Astrocyte of the cerebellum (primary cell): ENCODE results near the gene PIGC.

Experiments used
- DNase-seq: peaks from one replicate; pipeline ENCODE4 v3.0.0-alpha.2; 2011; ENCODE audit warnings: low read depth
- H3K4me3 ChIP-seq: 2 replicates; pipeline ENCODE4 v1.5.1; 2011; ENCODE audit warnings: mild to moderate bottlenecking, low read depth, low read length, moderate library complexity
- in situ Hi-C: cut with HindIII; loops from 2 replicates; pipeline ENCODE4 v1.10.0; 2017; ENCODE audit warnings: low sequenced_read_pairs
- TF ChIP-seq, protein P1 (sequence below): IDR thresholded peaks from 2 replicates; pipeline ENCODE4 v1.5.1; 2012; ENCODE audit warnings: low read length, low read depth, moderate library complexity, mild to moderate bottlenecking; ENCODE audit errors: missing control alignments

PIGC gene

GRCh38 chr1:172443666-172444453, at the start of gene PIGC:
TSS of gene PIGC (minus strand) at chr1:172444069. CDS start at chr1:172442622, 1,447 bp downstream.
- TF ChIP-seq, protein P1, sequence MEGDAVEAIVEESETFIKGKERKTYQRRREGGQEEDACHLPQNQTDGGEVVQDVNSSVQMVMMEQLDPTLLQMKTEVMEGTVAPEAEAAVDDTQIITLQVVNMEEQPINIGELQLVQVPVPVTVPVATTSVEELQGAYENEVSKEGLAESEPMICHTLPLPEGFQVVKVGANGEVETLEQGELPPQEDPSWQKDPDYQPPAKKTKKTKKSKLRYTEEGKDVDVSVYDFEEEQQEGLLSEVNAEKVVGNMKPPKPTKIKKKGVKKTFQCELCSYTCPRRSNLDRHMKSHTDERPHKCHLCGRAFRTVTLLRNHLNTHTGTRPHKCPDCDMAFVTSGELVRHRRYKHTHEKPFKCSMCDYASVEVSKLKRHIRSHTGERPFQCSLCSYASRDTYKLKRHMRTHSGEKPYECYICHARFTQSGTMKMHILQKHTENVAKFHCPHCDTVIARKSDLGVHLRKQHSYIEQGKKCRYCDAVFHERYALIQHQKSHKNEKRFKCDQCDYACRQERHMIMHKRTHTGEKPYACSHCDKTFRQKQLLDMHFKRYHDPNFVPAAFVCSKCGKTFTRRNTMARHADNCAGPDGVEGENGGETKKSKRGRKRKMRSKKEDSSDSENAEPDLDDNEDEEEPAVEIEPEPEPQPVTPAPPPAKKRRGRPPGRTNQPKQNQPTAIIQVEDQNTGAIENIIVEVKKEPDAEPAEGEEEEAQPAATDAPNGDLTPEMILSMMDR: peak; percentile 95
- in situ Hi-C loops: loop anchor here (10.0 kb wide), 1 partner anchor 271 kb away; no protein-coding TSS in a partner anchor
- peak within 1 kb of the TSS; percentile 79 for H3K4me3 ChIP-seq
- peak; percentile 66 for DNase-seq

GRCh38 chr1:172492421-172492820, 48.6 kb upstream of the PIGC start:
- DNase-seq: no peak
- in situ Hi-C loops: no loop called here
- H3K4me3 ChIP-seq: no peak overlapping the region
- TF ChIP-seq, protein P1: no peak

GRCh38 chr1:172489847-172490246, 46.0 kb upstream of the PIGC start:
- in situ Hi-C loops: no loop called here
- TF ChIP-seq, protein P1: no peak
- no peak for DNase-seq
- H3K4me3 ChIP-seq: no peak overlapping the region

DNA sequence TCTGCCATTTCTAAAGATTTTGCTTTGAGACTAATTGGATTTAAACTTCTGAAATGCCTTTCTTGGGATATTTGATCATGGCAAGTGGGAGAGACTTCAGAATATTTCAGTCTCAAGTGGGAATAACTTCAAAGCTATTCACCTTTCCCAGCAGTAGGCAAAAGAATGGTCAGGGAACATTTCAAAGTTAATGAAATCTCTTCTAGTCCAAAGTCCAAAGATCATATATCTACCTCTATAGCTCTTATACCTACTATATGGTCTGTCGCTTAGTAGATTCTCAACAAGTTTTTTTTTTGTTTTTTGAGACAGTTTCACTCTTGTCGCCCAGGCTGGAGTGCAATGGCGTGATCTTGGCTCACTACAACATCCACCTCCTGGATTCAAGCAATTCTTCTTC, 44.5 kb upstream of the PIGC start:
- no peak overlapping the region for H3K4me3 ChIP-seq
- TF ChIP-seq, protein P1: no peak
- in situ Hi-C loops: no loop called here
- no peak for DNase-seq

DNA sequence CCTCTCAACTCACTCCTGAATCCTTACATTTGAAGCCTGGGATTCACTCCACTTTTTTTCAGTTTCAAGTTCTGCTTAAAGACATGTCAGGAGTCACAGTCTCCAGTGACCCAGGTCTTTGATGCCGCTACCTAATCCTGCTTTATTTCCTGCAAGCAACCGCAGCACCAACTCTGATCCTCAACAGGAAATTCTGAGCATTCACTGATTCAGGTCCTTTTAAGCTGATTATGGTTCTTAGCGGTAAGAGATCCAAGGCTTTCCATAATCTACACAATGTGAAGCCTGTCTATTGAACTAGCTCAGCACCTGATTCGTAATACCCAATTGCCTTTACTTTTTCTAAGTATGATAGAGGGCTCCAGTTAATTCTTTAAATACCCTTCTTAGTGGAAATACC, 43.7 kb upstream of the PIGC start:
- no peak overlapping the region for H3K4me3 ChIP-seq
- TF ChIP-seq, protein P1: no peak
- in situ Hi-C loops: no loop called here
- no peak for DNase-seq

- in situ Hi-C loops: no loop called here
- TF ChIP-seq, protein P1: no peak
Observed at GRCh38 chr1:172486805-172487454, 43.1 kb upstream of the PIGC start.

More at GRCh38 chr1:172486805-172487454, 43.1 kb upstream of the PIGC start:
- no peak overlapping the region for H3K4me3 ChIP-seq
- DNase-seq: no peak
